PC-3 (cell line): ENCODE results near the gene AP3B1.

Source experiments
- EZH2phosphoT487 ChIP-seq: fragments of 300-600 bp; sonication (generic); IDR thresholded peaks from 2 replicates; pipeline ENCODE4 v1.6.1; 2018; ENCODE audit warnings: mild to moderate bottlenecking, antibody characterized with exemption, low read length, borderline replicate concordance
- TF ChIP-seq, protein P1 (sequence below): fragments of 300-600 bp; sonication (generic); conservative IDR thresholded peaks from 2 replicates; pipeline ENCODE4 v1.5.1; 2017; ENCODE audit warnings: antibody characterized with exemption, low read depth, mild to moderate bottlenecking, low read length

DNA sequence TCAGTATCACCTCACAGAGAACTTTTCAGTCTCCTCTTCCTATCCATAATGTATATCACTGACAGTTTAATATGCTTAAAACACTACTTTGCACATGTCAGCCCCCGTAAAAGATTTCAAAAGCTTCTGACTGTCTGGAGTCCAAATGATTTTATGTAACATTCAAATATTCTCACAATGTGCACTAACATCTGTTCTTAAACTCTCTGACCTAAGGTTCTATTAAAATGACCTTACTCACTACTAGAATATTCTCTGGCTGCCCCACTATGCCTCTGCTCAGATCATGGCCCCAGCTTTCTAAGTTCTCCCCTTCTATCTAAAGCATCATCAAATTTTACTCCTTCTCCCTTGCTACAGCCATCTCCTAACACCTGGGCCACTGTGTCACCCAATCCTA, 52.5 kb downstream of the AP3B1 start:
- TF ChIP-seq, protein P1, sequence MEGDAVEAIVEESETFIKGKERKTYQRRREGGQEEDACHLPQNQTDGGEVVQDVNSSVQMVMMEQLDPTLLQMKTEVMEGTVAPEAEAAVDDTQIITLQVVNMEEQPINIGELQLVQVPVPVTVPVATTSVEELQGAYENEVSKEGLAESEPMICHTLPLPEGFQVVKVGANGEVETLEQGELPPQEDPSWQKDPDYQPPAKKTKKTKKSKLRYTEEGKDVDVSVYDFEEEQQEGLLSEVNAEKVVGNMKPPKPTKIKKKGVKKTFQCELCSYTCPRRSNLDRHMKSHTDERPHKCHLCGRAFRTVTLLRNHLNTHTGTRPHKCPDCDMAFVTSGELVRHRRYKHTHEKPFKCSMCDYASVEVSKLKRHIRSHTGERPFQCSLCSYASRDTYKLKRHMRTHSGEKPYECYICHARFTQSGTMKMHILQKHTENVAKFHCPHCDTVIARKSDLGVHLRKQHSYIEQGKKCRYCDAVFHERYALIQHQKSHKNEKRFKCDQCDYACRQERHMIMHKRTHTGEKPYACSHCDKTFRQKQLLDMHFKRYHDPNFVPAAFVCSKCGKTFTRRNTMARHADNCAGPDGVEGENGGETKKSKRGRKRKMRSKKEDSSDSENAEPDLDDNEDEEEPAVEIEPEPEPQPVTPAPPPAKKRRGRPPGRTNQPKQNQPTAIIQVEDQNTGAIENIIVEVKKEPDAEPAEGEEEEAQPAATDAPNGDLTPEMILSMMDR, result no peak
- no peak for TF ChIP-seq EZH2phosphoT487
